Measurements from ENCODE around the gene INHBE.

INHBE gene

DNA sequence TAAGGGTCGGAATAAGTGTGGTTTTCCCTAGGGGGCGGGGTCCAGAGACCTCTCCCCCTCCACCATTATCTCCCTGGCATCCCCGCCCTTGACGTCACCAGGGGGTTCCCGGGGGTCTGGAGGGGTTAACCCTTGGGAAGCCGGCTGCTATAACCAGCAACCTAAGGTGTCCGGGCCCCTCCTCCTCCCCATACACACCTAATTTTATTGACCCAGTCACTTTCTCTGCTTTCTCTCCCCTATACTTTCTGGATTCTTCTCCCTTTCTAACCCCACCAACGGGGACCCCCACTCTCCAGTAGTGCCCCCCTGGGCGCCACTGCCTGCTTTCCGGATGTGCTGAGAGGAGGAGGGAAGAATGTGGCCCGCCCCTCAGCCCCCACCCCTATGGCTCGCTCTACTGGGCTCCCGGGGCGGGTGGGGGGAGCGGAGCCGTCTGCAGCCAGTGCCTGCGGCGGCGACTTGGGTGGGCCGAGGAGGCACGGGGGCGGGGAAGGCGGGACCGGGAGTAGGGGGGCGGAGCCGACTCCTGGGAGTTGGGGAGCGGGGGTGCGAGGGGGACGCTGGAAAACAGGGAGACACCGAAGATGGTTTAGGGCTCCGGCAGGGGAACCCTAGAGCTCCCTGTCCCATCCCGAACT is 6.3 kb downstream of the INHBE start:
- peak in 10 of 14 donors; percentile 14 to 53 (median 21) for DNase-seq

DNA sequence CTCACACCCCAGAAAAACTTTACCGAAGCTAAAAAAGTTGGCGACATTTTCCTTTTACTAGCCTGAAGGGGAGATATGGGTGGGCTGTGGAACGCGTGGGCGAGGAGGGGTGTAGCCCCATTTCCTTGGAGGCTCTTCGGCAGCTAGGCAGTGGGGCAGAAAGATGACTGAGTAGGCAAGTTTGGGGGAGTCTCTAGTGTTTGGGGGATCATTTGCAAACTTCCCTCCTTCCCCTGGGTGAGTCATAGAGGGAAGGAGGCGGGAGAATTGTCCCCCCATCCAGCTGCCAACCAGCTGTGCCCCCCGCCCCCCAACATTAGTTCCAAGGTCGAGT is 6.8 kb downstream of the INHBE start:
- DNase-seq: no peak

GRCh38 chr12:57462251-57462911 is 7.3 kb downstream of the INHBE start:
- DNase-seq: peak; percentile 27 to 84 (median 64)

DNA sequence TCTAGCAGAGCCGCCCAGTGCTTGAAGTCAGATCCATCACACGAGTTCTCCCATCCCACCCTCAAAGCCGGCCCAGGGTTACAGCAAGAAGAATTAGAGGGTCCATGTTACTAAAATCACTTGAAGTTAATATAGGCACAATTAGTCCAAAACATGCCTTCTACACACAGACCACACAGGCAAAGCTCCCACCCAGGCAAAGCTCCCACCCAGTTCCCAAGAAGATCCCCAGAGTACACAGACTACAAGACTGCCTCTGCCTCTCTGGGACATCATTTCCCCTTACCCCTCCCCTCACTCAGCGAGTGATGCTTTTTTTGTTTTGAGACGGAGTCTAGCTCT is 7.8 kb downstream of the INHBE start:
- DNase-seq: no peak

GRCh38 chr12:57464569-57464968 is 9.5 kb downstream of the INHBE start:
- DNase-seq: no peak

DNA sequence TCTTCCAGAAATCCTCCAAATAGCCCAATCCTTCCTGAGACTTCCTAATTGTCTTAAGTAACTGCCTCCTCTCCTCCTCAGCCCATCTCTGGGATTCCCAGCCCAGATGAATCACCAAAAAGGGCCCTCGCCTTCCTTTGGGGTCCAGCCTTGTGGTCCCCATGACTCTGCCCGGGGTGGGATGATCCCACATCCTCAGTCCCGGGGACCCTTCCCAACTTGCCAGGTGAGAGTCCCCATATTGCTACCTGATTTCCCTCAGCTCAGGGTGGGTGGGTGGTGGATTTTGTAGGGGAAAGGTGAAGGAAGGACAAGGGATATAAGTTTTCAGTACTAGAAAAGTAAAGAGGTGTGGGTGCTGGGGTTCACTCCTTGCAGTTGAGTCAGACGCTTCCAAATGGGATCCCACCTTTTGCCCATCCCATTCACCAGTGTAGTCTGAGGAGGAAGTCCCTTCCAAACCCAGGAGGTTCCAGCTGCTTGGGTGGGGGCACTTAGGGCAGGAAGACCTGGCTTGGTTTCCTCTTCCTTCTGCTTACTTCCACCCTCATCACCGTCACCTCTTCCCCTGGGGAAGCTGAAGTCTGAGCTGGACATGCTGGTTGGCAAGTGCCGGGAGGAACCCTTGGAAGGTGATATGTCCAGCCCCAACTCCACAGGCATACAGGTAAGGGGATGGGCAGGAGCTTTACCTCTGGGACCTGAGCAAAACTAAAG is 10.1 kb downstream of the INHBE start:
- DNase-seq: no peak

DNA sequence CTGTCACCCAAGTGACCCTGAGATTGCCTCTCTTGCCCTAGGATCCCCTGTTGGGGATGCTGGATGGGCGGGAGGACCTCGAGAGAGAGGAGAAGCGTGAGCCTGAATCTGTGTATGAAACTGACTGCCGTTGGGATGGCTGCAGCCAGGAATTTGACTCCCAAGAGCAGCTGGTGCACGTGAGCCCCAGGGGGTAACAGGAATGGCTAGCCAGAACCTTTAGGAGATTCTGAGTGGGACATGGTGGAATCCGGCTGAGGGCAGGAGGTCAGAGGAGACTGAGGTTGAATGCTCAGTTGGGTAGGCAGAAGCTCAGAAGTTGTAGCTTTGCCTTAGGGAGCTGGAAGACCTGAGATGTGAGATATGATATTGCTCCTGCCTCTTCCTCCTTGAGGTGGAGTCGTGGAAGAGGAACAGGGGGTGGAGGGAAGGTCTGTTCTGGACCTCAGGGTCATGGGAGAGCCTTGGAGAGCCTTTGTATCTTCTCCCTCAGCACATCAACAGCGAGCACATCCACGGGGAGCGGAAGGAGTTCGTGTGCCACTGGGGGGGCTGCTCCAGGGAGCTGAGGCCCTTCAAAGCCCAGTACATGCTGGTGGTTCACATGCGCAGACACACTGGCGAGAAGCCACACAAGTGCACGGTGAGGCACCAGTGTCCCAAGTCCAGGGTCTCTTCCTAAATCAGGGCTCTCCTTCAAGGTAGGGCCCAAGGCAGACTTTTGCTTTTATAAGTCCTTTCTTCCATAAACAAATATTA is 10.8 kb downstream of the INHBE start:
- no peak for DNase-seq

DNA sequence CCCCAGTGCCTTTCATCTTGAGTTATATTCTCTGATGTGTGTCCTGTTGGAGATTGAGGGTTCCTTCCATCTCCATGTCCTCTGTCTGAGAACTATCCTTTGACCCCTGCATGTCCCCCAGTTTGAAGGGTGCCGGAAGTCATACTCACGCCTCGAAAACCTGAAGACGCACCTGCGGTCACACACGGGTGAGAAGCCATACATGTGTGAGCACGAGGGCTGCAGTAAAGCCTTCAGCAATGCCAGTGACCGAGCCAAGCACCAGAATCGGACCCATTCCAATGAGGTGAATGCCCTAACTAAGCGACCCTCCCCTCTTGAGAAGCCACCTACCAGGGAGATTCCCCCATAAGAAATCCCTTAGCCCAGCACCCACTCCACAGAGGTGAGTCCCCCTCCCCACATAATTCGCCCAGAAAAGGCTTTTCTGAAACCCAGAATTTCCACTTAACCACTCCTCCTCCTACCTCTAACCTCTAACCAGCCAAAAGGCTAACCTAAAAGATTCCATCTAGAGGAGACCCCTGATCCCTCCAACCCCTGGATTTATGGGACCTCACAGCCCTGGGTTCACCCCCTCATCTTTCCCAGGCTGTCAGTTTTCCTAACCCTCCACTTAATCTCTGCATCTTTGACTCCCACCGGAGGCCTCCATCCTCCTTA is 12.2 kb downstream of the INHBE start:
- DNase-seq: no peak

DNA sequence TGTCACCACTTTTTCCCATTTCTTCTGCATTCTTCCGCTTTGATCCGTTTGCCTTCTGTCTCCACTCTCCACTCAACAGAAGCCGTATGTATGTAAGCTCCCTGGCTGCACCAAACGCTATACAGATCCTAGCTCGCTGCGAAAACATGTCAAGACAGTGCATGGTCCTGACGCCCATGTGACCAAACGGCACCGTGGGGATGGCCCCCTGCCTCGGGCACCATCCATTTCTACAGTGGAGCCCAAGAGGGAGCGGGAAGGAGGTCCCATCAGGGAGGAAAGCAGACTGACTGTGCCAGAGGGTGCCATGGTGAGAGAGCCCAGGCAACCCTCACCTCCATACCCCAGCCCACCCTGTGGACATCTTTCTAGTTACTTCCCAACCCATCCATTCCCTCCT is 12.8 kb downstream of the INHBE start:
- DNase-seq: no peak

DNA sequence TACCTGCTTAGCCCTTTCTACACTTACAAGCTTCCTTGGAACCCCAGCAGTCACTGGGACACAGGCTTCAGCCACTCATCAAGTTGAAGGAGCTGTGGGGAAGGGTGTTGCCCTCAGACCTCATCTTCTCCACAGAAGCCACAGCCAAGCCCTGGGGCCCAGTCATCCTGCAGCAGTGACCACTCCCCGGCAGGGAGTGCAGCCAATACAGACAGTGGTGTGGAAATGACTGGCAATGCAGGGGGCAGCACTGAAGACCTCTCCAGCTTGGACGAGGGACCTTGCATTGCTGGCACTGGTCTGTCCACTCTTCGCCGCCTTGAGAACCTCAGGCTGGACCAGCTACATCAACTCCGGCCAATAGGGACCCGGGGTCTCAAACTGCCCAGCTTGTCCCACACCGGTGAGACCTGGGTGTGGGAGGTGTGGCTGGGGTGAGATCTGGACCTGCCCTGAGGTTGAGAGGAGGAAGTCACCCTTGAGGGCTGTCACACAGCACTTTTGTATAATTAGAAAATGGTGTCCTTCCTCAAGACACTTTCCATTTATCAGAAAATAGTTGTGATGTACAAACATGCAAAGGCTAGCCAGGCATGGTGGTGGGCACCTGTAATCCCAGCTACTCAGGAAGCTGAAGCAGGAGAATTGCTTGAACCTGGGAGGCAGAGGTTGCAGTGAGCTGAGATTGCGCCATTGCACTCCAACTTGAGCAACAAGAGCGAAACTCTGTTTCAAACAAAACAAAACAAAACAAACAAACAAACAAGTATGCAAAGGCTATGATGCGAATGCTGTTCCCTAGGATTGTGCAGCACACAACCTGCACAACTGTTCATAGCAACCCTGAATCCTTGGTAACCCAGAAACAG is 14.4 kb downstream of the INHBE start:
- no peak for DNase-seq

- no peak for DNase-seq
Measured at GRCh38 chr12:57470286-57470969, 15.3 kb downstream of the INHBE start.

- DNase-seq: no peak
Measured at GRCh38 chr12:57470970-57471656, 16.0 kb downstream of the INHBE start.

DNA sequence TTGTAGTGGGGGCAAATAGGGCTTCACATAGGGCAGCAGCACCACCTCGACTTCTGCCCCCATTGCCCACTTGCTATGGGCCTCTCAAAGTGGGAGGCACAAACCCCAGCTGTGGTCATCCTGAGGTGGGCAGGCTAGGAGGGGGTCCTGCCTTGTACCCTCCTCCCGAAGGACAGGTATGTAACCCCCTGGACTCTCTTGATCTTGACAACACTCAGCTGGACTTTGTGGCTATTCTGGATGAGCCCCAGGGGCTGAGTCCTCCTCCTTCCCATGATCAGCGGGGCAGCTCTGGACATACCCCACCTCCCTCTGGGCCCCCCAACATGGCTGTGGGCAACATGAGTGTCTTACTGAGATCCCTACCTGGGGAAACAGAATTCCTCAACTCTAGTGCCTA is 16.6 kb downstream of the INHBE start:
- no peak for DNase-seq

DNA sequence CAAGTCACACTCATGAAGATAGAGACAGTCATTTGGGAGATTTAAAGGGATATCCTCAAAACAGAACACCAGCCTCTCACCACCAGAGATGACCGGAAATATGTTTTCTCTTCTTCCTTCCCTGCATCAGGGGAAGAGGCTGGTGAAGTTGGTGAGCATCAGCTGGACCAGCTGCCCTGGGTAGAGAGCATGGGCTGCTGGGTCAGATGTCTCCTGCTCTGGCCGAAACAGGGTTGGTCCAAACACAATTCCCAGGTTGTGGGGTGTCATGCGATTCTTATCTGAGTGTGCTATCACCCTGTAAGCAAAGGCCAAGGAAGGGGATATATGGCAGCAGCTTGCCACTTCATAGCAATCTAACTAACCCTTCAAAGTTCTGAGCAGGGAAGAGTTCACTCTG is 17.3 kb downstream of the INHBE start:
- DNase-seq: no peak

DNA sequence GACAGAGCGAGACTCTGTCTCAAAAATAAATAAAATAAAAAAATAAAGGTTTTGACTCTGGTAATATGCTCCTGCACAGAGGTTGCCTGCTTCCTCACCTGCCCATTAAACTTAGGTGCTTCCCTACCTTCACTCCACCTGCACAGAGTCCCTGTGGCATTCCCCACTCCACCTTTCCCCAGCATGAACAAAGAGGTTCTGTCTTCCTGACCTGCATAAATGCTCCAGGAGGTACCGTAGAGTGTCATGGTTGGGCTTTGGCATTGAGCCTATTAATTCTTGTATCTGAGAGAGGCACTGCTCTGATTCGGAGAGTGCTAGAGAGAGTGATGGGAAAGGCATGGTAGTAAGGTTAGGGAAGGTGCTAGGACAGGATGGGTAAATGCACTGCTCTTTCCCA is 18.3 kb downstream of the INHBE start:
- DNase-seq: peak in 1 of 14 donors; percentile 19

DNA sequence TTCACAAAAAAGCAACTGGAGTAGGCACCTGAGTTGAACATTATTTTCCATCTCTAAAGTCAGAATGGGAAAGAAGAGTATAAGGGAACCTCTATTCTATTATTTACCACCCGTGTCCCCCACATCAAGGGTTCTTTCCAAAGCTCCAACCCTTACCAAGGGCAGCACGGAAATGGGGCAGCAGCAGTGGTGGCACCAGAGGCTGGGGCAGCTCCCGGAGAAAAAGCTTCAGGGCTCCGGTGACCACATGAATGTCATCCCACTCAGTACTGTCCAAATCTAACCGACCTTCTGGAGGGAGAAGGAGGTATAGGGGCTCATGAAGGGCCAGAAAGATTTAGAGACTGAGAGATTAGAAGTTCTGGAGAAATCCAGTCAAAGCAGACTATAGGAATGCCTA is 18.8 kb downstream of the INHBE start:
- no peak for DNase-seq

- no peak for DNase-seq
Measured at GRCh38 chr12:57474430-57474829, 19.3 kb downstream of the INHBE start.

DNA sequence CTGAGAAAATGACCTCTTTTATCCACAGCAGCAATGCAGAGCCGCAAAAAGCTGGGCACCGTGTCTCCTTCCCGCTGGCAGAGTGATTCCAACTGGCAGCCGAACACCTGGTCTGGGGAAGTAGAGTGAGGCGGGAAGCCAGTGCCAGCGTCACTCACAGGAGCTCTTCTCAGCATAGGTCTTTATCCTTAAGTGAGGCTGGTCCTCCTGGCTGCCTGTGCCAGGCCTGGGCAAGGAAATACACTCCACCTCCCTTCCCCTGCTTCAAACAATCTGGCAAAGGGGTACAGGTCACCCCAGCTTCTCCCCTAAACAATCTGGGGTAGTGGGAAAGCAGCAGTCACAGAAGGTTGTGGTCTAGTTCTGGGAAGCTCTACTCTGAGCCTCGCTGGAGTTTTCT is 19.8 kb downstream of the INHBE start:
- peak in 1 of 14 donors; percentile 75 for DNase-seq

GRCh38 chr12:57475271-57476161 is 20.4 kb downstream of the INHBE start:
- DNase-seq: peak in 3 of 14 donors; percentile 13 to 45 (median 26)
